Limb (tissue), 2 donors: ENCODE data around the gene CACNA1B.
"Not testable (repeated sequence)": the region's sequence is repeated elsewhere in the genome, so short reads cannot be mapped to it uniquely, and the experiment has no call there.

Source experiments
- DNase-seq, 2 donors: peaks; one replicate each; pipeline ENCODE4 v3.0.0-alpha.2; 2016; ENCODE audit errors: extremely low spot score in 2 of 2

Gene CACNA1B

GRCh38 chr9:138112090-138112748, 234.6 kb downstream of the CACNA1B start:
- DNase-seq, result no peak

- DNase-seq, result no peak
Observed at GRCh38 chr9:138112791-138113600, 235.4 kb downstream of the CACNA1B start.

GRCh38 chr9:138113701-138114325, 236.2 kb downstream of the CACNA1B start:
- not testable (repeated sequence) for DNase-seq

- no peak for DNase-seq
Observed at GRCh38 chr9:138114501-138115245, 237.1 kb downstream of the CACNA1B start.

- DNase-seq, result no peak
Observed at GRCh38 chr9:138115506-138115905, 237.9 kb downstream of the CACNA1B start.

GRCh38 chr9:138116521-138116920, 238.9 kb downstream of the CACNA1B start:
- no peak for DNase-seq

- no peak for DNase-seq
Observed at GRCh38 chr9:138117101-138117750, 239.6 kb downstream of the CACNA1B start.

- no peak for DNase-seq
Observed at GRCh38 chr9:138117836-138118235, 240.3 kb downstream of the CACNA1B start.

GRCh38 chr9:138118601-138119071, 241.1 kb downstream of the CACNA1B start:
- peak in 1 of 2 donors; percentile 11 for DNase-seq

GRCh38 chr9:138119202-138120027, 241.8 kb downstream of the CACNA1B start:
- DNase-seq, result no peak

- DNase-seq, result no peak
Observed at GRCh38 chr9:138120072-138120471, 242.5 kb downstream of the CACNA1B start.

GRCh38 chr9:138120511-138121437, 243.2 kb downstream of the CACNA1B start:
- no peak for DNase-seq

- DNase-seq, result no peak
Observed at GRCh38 chr9:138121438-138122050, 244.0 kb downstream of the CACNA1B start.

GRCh38 chr9:138122201-138122600, 244.6 kb downstream of the CACNA1B start:
- DNase-seq, result no peak

GRCh38 chr9:138122676-138123075, 245.1 kb downstream of the CACNA1B start:
- no peak for DNase-seq

GRCh38 chr9:138123086-138123485, 245.5 kb downstream of the CACNA1B start:
- DNase-seq, result no peak

- not testable (repeated sequence) for DNase-seq
Observed at GRCh38 chr9:138126090-138126857, 248.7 kb downstream of the CACNA1B start.
